AG10803 (cell line): ENCODE data around the gene SCAMP3.

Source experiments
- DNase-seq: peaks from one replicate; pipeline ENCODE4 v3.0.0; 2010; ENCODE audit warnings: low read depth
- H3K4me3 ChIP-seq: 2 replicates; pipeline ENCODE4 v1.5.1; 2011; ENCODE audit warnings: mild to moderate bottlenecking, low read length, control low read depth
- CTCF ChIP-seq: conservative IDR thresholded peaks from 2 replicates; pipeline ENCODE4 v1.5.1; 2011; ENCODE audit warnings: mild to moderate bottlenecking, low read length, control low read depth, inconsistent platforms

The SCAMP3 gene

GRCh38 chr1:155277070-155277901 lies 15.1 kb upstream of the SCAMP3 start, which contains the start of gene HCN3:
TSS of gene HCN3 (plus strand) at chr1:155277463. CDS start at chr1:155277591, 128 bp downstream.
- DNase-seq = peak; percentile 90
- TF ChIP-seq CTCF = peak; percentile 24
- H3K4me3 ChIP-seq = peak within 1 kb of the TSS; percentile 76

GRCh38 chr1:155273343-155274245 lies 11.4 kb upstream of the SCAMP3 start, which contains the start of gene CLK2:
TSS of gene CLK2 (minus strand) at chr1:155273504. CDS start at chr1:155270977, 2,527 bp downstream.
- no peak for TF ChIP-seq CTCF
- peak; percentile 91 for DNase-seq
- H3K4me3 ChIP-seq = peak within 1 kb of the TSS; percentile 92

- no peak for TF ChIP-seq CTCF
- peak overlapping the region; percentile 92 for H3K4me3 ChIP-seq
- DNase-seq = peak; percentile 62
Measured at GRCh38 chr1:155272466-155273342, 10.5 kb upstream of the SCAMP3 start.

- TF ChIP-seq CTCF = no peak
- no peak overlapping the region for H3K4me3 ChIP-seq
- no peak for DNase-seq
Measured at GRCh38 chr1:155269381-155269780, 7.2 kb upstream of the SCAMP3 start.

- no peak overlapping the region for H3K4me3 ChIP-seq
- TF ChIP-seq CTCF = no peak
- DNase-seq = no peak
Measured at GRCh38 chr1:155268630-155269029, 6.5 kb upstream of the SCAMP3 start.

GRCh38 chr1:155267373-155267772 lies 5.2 kb upstream of the SCAMP3 start:
- TF ChIP-seq CTCF = no peak
- DNase-seq = no peak

More at GRCh38 chr1:155267373-155267772, 5.2 kb upstream of the SCAMP3 start:
- no peak overlapping the region for H3K4me3 ChIP-seq
